ENCODE measurements around the gene TPGS2. TPM values are rescaled to one million over a fixed set of nuclear protein-coding genes. Genes with fewer than 3 reads are reported as not detected.
A peak's percentile ranks its signal among the peaks of the same experiment; 100 is the strongest.
"Not testable (repeated sequence)": the region's sequence is repeated elsewhere in the genome, so short reads cannot be mapped to it uniquely, and the experiment has no call there.

The TPGS2 gene
- total RNA-seq, 1 experiment from 2014 or later: 40.9 TPM

- intact Hi-C loops (cut with micrococcal nuclease): loop anchor here (1.0 kb wide), 1 partner anchor 40 kb away; no protein-coding TSS in a partner anchor
- DNase-seq (ENCODE audit: unreplicated experiment): peak; percentile 38
- H3K9me3 Mint-ChIP-seq (ENCODE audit: unreplicated experiment): no peaks in the 10 kb centered on the region
- no peaks in the 10 kb centered on the region for H3K36me3 Mint-ChIP-seq (ENCODE audit: insufficient read depth, unreplicated experiment)
- no peak overlapping the region for H3K4me3 Mint-ChIP-seq (ENCODE audit: unreplicated experiment)
- H3K4me1 Mint-ChIP-seq (ENCODE audit: insufficient read depth, unreplicated experiment): peaks cover 7% of the 10 kb centered on the region
- no peak overlapping the region for H3K27ac Mint-ChIP-seq (ENCODE audit: low read depth, unreplicated experiment)
- CTCF ChIA-PET: interaction anchor here (1.3 to 1.8 kb wide), 3 partner anchors 12 to 83 kb away, joined by 3 to 8 read pairs (median 4); no protein-coding TSS in a partner anchor
- no peaks in the 10 kb centered on the region for H3K27me3 Mint-ChIP-seq (ENCODE audit: insufficient read depth, unreplicated experiment)
- TF ChIP-seq, protein P1, sequence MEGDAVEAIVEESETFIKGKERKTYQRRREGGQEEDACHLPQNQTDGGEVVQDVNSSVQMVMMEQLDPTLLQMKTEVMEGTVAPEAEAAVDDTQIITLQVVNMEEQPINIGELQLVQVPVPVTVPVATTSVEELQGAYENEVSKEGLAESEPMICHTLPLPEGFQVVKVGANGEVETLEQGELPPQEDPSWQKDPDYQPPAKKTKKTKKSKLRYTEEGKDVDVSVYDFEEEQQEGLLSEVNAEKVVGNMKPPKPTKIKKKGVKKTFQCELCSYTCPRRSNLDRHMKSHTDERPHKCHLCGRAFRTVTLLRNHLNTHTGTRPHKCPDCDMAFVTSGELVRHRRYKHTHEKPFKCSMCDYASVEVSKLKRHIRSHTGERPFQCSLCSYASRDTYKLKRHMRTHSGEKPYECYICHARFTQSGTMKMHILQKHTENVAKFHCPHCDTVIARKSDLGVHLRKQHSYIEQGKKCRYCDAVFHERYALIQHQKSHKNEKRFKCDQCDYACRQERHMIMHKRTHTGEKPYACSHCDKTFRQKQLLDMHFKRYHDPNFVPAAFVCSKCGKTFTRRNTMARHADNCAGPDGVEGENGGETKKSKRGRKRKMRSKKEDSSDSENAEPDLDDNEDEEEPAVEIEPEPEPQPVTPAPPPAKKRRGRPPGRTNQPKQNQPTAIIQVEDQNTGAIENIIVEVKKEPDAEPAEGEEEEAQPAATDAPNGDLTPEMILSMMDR (IDR thresholded peaks at IDR 0.05; ENCODE audit: unreplicated experiment): no peak
- POLR2A ChIA-PET: no interaction called here
- no TSS peak for BruUV-seq (replicated peaks)
Measured at GRCh38 chr18:36769611-36770314, 59.0 kb downstream of the TPGS2 start.

DNA sequence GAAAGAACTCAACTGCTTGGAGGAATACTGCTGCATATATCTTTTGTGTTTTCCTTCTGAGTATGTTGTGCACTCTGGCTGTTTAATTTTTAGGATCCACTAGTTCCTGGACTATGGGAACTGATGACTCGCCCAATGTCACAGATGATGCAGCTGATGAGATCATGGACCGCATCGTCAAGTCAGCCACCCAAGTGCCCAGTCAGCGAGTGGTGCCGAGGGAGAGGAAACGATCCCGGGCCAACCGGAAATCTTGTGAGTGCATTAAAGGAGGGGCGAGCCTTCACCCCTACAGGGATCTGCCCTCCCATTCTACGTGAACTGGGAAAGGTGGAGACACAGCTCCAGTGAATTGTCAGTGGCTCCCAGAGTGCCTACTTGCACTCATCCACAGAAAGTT lies 59.6 kb downstream of the TPGS2 start:
- intact Hi-C loops (cut with micrococcal nuclease): loop anchor here (1.0 kb wide), 1 partner anchor 40 kb away; no protein-coding TSS in a partner anchor
- Mint-ChIP-seq H3K4me3 (ENCODE audit: unreplicated experiment) (no peak overlapping the region), H3K36me3 (ENCODE audit: insufficient read depth, unreplicated experiment) (no peaks in the 10 kb centered on the region), H3K9me3 (ENCODE audit: unreplicated experiment) (no peaks in the 10 kb centered on the region), H3K27ac (ENCODE audit: low read depth, unreplicated experiment) (peak overlapping the region; percentile 80), H3K27me3 (ENCODE audit: insufficient read depth, unreplicated experiment) (no peaks in the 10 kb centered on the region), H3K4me1 (ENCODE audit: insufficient read depth, unreplicated experiment) (peaks cover 7% of the 10 kb centered on the region)
- TF ChIP-seq, protein P1 (IDR thresholded peaks at IDR 0.05; ENCODE audit: unreplicated experiment): no peak
- CTCF ChIA-PET: interaction anchor here (0.6 to 1.5 kb wide), 3 partner anchors 11 to 854 kb away, joined by 3 to 8 read pairs (median 4); no protein-coding TSS in a partner anchor
- no TSS peak for BruUV-seq (replicated peaks)
- POLR2A ChIA-PET: no interaction called here
- DNase-seq (ENCODE audit: unreplicated experiment): peak; percentile 16

DNA sequence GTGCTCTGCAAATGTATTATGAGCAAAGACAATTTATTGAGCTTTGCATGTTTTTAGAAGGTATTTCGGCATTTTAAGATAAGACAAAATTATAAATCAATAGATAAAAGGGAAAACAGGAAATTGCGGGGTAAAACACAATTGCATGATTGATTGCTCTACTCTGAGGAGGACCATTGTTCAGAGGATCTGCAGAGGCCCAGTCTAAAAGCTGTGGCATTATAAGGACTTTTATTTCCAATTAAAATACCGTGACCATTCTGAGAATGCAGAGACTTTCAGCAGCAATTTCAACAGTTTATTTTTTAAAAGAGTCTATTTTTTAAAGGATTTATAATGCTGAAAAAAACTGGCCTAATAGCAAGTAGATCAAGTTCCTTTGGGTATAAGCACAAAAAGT lies 62.0 kb downstream of the TPGS2 start:
- peaks cover 7% of the 10 kb centered on the region for H3K4me1 Mint-ChIP-seq (ENCODE audit: insufficient read depth, unreplicated experiment)

GRCh38 chr18:36762965-36763364 lies 65.8 kb downstream of the TPGS2 start:
- DNase-seq (ENCODE audit: unreplicated experiment); H3K9me3 Mint-ChIP-seq (ENCODE audit: unreplicated experiment); H3K4me3 Mint-ChIP-seq (ENCODE audit: unreplicated experiment); BruUV-seq (replicated peaks); H3K27ac Mint-ChIP-seq (ENCODE audit: low read depth, unreplicated experiment); H3K36me3 Mint-ChIP-seq (ENCODE audit: insufficient read depth, unreplicated experiment); H3K27me3 Mint-ChIP-seq (ENCODE audit: insufficient read depth, unreplicated experiment); POLR2A ChIA-PET; intact Hi-C loops (cut with micrococcal nuclease); H3K4me1 Mint-ChIP-seq (ENCODE audit: insufficient read depth, unreplicated experiment): not testable (repeated sequence)
- CTCF ChIA-PET: interaction anchor here (2.2 kb wide), 1 partner anchor 75 kb away, joined by 9 read pairs; no protein-coding TSS in a partner anchor

More for the DNA sequence above, 62.0 kb downstream of the TPGS2 start:
- no TSS peak for BruUV-seq (replicated peaks)
- POLR2A ChIA-PET: interaction anchor here (0.7 kb wide), 2 partner anchors 28 to 131 kb away, joined by 3 to 5 read pairs; no protein-coding TSS in a partner anchor
- no peak for DNase-seq (ENCODE audit: unreplicated experiment)
- no peaks in the 10 kb centered on the region for H3K36me3 Mint-ChIP-seq (ENCODE audit: insufficient read depth, unreplicated experiment)
- H3K27ac Mint-ChIP-seq (ENCODE audit: low read depth, unreplicated experiment): no peak overlapping the region
- intact Hi-C loops (cut with micrococcal nuclease): no loop called here
- no peaks in the 10 kb centered on the region for H3K9me3 Mint-ChIP-seq (ENCODE audit: unreplicated experiment)
- no peaks in the 10 kb centered on the region for H3K27me3 Mint-ChIP-seq (ENCODE audit: insufficient read depth, unreplicated experiment)
- H3K4me3 Mint-ChIP-seq (ENCODE audit: unreplicated experiment): no peak overlapping the region
- TF ChIP-seq, protein P1 (IDR thresholded peaks at IDR 0.05; ENCODE audit: unreplicated experiment): no peak
- CTCF ChIA-PET: interaction anchor here (0.6 to 1.4 kb wide), 5 partner anchors 12 to 493 kb away, joined by 3 to 6 read pairs (median 3); no protein-coding TSS in a partner anchor

Data from MCF 10A (cell line).